Common myeloid progenitor, CD34-positive (primary cell): ENCODE measurements around the gene GFI1.

Experiments used
- CTCF ChIA-PET: fragments of 350-600 bp; sonication (Branson Sonifier 250); formaldehyde crosslinking; loops from one replicate; lab custom pipeline; 2021; ENCODE audit warnings: antibody characterized with exemption; lab: Charles Lee
- POLR2A ChIA-PET: fragments of 350-600 bp; sonication (Branson Sonifier 250); formaldehyde crosslinking; loops from one replicate; lab custom pipeline; 2021; ENCODE audit warnings: antibody characterized with exemption; lab: Charles Lee
- DNase-seq, 3 donors: peaks; one replicate each; pipeline versions ENCODE4 v3.0.0 to v3.0.0-alpha.2; 2013
- H3K27ac ChIP-seq, 2 experiments: 1 replicate in 1 of 2; 2 replicates in 1 of 2; pipeline ENCODE4 v1.7.0; 2013; ENCODE audit warnings: inconsistent platforms in 2 of 2, low read length in 2 of 2, mild to moderate bottlenecking in 2 of 2, low read depth in 1 of 2, moderate library complexity in 1 of 2; ENCODE audit not compliant: severe bottlenecking in 2 of 2, insufficient read depth in 1 of 2, poor library complexity in 1 of 2
- H3K27me3 ChIP-seq, 5 experiments: replicated peaks in 2 of 5; 1 replicate in 3 of 5; 2 replicates in 2 of 5; pipeline versions ENCODE4 v1.6.1 to v1.7.0; 2013; ENCODE audit warnings: low read length in 4 of 5, mild to moderate bottlenecking in 2 of 5, moderate library complexity in 2 of 5, inconsistent platforms in 1 of 5; ENCODE audit not compliant: insufficient read depth in 5 of 5, control insufficient read depth in 4 of 5
- H3K36me3 ChIP-seq, 4 experiments: 1 replicate in 2 of 4; 2 replicates in 2 of 4; pipeline versions ENCODE4 v1.6.1 to v1.7.0; 2013; ENCODE audit warnings: low read length in 3 of 4, control low read depth in 1 of 4, mild to moderate bottlenecking in 1 of 4; ENCODE audit not compliant: control insufficient read depth in 4 of 4, insufficient read depth in 4 of 4
- H3K4me1 ChIP-seq, 4 experiments: 1 replicate in 3 of 4; 2 replicates in 1 of 4; pipeline versions ENCODE4 v1.6.1 to v1.7.1; 2013; ENCODE audit warnings: low read length in 3 of 4, mild to moderate bottlenecking in 3 of 4, control low read depth in 1 of 4, inconsistent platforms in 1 of 4, moderate library complexity in 1 of 4; ENCODE audit not compliant: control insufficient read depth in 4 of 4, insufficient read depth in 4 of 4; ENCODE audit errors: control extremely low read depth in 1 of 4
- H3K4me3 ChIP-seq, 7 experiments: 1 replicate in 4 of 7; 2 replicates in 3 of 7; pipeline versions ENCODE4 v1.5.1 to v1.7.0; 2013; ENCODE audit warnings: mild to moderate bottlenecking in 7 of 7, low read length in 6 of 7, moderate library complexity in 6 of 7, inconsistent platforms in 2 of 7, low read depth in 2 of 7, control low read depth in 1 of 7; ENCODE audit not compliant: insufficient read depth in 4 of 7, control insufficient read depth in 1 of 7; ENCODE audit errors: extremely low read depth in 1 of 7
- H3K9me3 ChIP-seq, 5 experiments: 1 replicate in 4 of 5; 2 replicates in 1 of 5; pipeline versions ENCODE4 v1.6.1 to v1.7.1; 2013; ENCODE audit warnings: low read length in 4 of 5, mild to moderate bottlenecking in 2 of 5, inconsistent platforms in 1 of 5, low read depth in 1 of 5, moderate library complexity in 1 of 5; ENCODE audit not compliant: control insufficient read depth in 4 of 5, insufficient read depth in 2 of 5; ENCODE audit errors: control extremely low read depth in 1 of 5
- WGBS: methylation state at CpG from one replicate; pipeline ENCODE4 v1.1.5; 2013; ENCODE audit not compliant: insufficient coverage; 5-methylcytosine and 5-hydroxymethylcytosine counted together

GFI1 gene

DNA sequence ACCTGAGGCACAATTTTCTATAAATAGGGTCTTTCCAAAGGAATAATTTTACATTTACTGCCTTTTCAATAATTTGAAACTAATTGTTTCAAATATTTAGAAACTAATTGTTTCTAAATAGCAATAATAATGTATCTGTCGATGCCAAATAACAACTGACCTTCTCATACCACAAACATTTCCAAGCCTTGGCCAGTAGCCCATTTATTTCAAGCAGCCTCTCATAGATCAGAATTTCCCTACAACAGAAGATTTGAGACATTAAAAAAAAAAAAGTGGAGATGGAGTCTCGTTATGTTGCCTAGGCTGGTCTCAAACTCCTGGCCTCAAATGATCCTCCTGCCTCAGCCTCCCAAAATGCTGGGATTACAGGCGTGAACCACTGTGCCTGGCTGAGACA is 2.1 kb upstream of the GFI1 start:
- Histone ChIP-seq H3K4me1 (peaks cover 0 to 33% (median 25%) of the 10 kb centered on the region in 4 experiments), H3K4me3 (no peak overlapping the region), H3K27me3 (no peaks in the 10 kb centered on the region), H3K27ac (no peak overlapping the region), H3K36me3 (no peaks in the 10 kb centered on the region), H3K9me3 (no peaks in the 10 kb centered on the region)
- DNase-seq: no peak
- CTCF ChIA-PET: no interaction called here
- 100% methylated on average over 2 of the region's 3 CpGs for WGBS
- POLR2A ChIA-PET: interaction anchor here (0.6 to 0.7 kb wide), 3 partner anchors 188 to 296 kb away, joined by 3 read pairs; partner anchors contain the start of gene EVI5

DNA sequence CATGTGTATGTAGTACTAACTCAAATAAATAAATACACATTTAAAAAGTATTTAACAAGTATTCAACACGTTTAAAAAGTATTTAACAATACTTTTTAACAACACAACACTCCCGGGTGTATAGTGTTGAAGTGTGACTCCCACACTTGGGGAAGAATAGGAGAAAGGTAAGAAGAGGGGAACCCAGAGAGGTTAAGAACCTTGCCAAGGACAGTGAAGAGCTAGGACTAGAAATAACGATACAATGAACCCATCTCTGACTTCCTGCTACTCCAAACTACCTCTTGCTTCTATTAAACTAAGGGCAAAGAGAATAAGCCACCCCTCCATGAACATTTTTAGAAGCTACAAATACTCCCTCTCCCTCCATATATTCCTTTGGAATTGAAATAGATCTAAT is 1.7 kb upstream of the GFI1 start:
- WGBS: no CpG with 5 or more reads among the region's 3 CpGs
- H3K27ac ChIP-seq: no peak overlapping the region
- ChIA-PET CTCF (no interaction called here), POLR2A (interaction anchor here (0.6 kb wide), 1 partner anchor 194 kb away, joined by 3 read pairs; no protein-coding TSS in a partner anchor)
- no peaks in the 10 kb centered on the region for H3K27me3 ChIP-seq
- H3K36me3 ChIP-seq: no peaks in the 10 kb centered on the region
- H3K9me3 ChIP-seq: no peaks in the 10 kb centered on the region
- H3K4me3 ChIP-seq: peak overlapping the region in 1 of 7 experiments; percentile 18
- peaks cover 0 to 35% (median 29%) of the 10 kb centered on the region in 4 experiments for H3K4me1 ChIP-seq
- no peak for DNase-seq

DNA sequence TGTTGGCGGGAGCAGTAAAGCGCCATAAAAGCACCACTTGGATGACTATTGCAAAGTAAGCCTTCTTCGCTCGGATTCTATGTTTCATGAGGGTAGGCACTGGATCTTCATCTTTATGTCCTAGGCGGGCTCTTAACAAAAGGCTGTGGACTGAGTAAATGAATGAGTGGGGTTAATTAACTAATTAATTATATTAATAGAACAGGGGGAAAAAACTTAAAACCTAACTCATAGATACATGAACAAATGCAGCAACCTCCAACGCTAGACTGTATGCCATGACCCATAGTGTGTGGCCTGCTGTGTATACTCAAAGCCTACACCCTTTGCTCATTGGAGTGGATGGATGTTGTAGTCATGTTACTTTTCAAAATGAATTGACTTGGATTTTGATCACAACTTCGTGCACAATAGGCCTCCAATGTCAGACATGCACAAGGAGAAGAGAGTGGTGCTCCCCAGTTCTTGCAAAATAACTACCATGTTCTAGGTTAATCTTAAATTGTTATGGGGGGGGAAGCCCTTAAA is 417 bp upstream of the GFI1 start:
- DNase-seq: no peak
- CTCF ChIA-PET: interaction anchor here (0.6 to 0.8 kb wide), 2 partner anchors 12 to 388 kb away, joined by 3 to 4 read pairs; no protein-coding TSS in a partner anchor
- Histone ChIP-seq H3K9me3 (no peaks in the 10 kb centered on the region), H3K4me3 (peak overlapping the region; percentile 41 to 96 (median 82)), H3K4me1 (peaks cover 0 to 47% (median 41%) of the 10 kb centered on the region in 4 experiments), H3K27ac (no peak overlapping the region), H3K27me3 (peaks cover 0 to 5% (median 0%) of the 10 kb centered on the region in 5 experiments), H3K36me3 (peaks cover 0 to 8% (median 0%) of the 10 kb centered on the region in 4 experiments)
- POLR2A ChIA-PET: interaction anchor here (0.6 to 2.2 kb wide), 3 partner anchors 27 to 182 kb away, joined by 4 to 10 read pairs (median 5); no protein-coding TSS in a partner anchor
- WGBS: 100% methylated on average over 1 of the region's 7 CpGs

DNA sequence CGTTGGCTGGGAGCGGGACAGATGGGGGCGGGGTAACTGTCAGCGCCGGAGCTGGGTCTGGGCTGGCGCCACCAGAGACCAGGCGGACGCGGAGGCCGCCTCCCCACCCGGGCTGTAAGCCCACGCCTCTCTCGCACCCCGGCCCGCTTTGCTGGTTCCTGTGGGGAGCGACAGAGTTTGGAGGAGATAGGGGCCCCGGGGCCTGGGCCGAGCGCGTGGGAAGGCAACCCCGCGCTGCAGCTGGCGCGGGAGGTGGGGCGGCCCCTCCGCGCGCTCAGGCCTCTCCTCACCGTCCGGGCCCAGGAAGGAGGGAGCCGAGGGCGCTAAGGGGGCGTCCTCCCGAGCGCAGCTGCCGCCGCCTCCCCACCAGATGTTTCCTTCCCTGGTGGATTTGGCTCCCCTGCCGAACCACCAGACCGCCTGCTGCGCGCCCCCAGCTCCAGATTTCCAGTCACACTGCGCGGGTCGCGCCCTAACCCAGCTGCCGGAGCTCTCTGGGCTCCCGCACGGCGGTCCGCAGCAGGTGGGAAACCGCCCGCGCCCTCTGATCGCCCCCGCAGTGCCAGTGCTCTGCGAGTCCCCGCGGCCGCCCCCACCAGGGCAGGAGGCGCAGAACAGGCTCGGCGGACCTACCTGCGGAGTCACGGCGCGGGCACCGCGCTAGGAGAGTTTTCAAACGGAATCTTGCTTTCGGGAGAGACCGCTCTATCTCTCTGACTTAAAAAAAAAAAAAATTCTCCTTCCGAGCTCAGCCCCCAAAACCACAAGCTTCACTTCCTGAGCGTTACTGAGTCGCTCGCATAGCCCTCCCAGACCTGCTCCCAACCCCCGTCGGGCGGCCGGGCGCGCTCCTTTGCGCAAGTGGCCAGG is 1.1 kb downstream of the GFI1 start:
- no peaks in the 10 kb centered on the region for H3K9me3 ChIP-seq
- ChIA-PET CTCF (interaction anchor here (0.6 to 3.0 kb wide), 11 partner anchors 9 to 185 kb away, joined by 3 to 16 read pairs (median 3); no protein-coding TSS in a partner anchor), POLR2A (interaction anchor here (0.6 to 2.2 kb wide), 9 partner anchors 10 to 1081 kb away, joined by 3 to 10 read pairs (median 4); partner anchors contain the start of gene HFM1)
- 0% methylated on average over 54 of the region's 82 CpGs for WGBS
- H3K4me1 ChIP-seq: peaks cover 0 to 57% (median 49%) of the 10 kb centered on the region in 4 experiments
- peaks cover 0 to 5% (median 0%) of the 10 kb centered on the region in 5 experiments for H3K27me3 ChIP-seq
- peak; percentile 70 to 93 (median 89) for DNase-seq
- H3K36me3 ChIP-seq: peaks cover 0 to 24% (median 0%) of the 10 kb centered on the region in 4 experiments
- peak overlapping the region; percentile 42 to 96 (median 82) for H3K4me3 ChIP-seq
- H3K27ac ChIP-seq: peak overlapping the region in 1 of 2 experiments; percentile 64

DNA sequence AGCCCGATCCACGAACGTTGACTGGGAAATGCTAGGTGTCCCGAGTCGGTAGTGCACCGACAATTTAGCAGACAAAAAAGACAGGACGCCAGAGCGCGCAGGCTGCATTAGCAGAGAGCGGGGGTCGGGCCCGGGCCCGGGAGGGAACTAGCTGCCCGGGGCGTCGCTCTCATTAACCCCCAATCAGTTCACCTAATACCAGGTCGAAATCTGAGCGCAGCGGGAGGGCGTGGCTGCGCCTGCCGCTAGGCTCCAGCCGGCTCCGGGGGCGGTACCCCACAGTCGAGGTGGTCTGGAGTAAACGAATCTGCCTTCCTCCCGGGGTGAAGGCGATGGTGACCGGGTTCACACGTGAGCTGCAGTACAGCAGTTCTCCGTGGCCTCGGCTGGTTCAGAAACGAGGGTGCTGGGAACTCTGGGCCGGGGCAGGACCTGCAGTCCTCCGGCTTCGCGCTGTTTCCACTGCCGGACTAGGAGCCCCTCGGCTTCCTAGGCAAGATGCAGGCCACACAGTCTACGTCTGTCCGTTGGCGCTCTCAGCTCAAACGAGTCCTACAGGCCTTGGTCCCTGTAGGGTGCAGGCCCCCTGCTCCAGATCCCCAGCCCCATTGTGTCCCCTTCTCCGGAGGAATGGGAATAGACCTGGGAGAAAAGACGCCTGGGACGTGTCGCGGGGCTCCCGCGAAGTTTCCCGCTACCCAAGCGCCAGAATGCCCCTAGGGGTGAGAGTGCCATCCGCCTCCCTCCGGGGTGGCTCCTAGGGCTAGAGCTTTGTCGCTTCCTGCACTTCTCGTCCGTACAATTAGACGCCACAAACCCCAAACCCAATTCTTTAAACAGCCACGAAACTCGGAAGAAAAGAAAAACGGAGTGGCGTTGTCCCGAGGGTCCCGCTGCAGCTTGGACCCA is 2.0 kb downstream of the GFI1 start:
- Histone ChIP-seq H3K4me1 (peaks cover 0 to 65% (median 49%) of the 10 kb centered on the region in 4 experiments), H3K4me3 (peak overlapping the region; percentile 42 to 96 (median 82)), H3K36me3 (peaks cover 0 to 33% (median 6%) of the 10 kb centered on the region in 4 experiments), H3K9me3 (no peaks in the 10 kb centered on the region), H3K27me3 (peaks cover 0 to 5% (median 0%) of the 10 kb centered on the region in 5 experiments), H3K27ac (peak overlapping the region in 1 of 2 experiments; percentile 64)
- POLR2A ChIA-PET: interaction anchor here (0.6 to 1.7 kb wide), 6 partner anchors 10 to 1081 kb away, joined by 3 to 6 read pairs (median 4); partner anchors contain the start of gene HFM1
- CTCF ChIA-PET: interaction anchor here (0.7 to 3.4 kb wide), 12 partner anchors 8 to 184 kb away, joined by 3 to 16 read pairs (median 3); no protein-coding TSS in a partner anchor
- under 1% methylated on average over 52 of the region's 65 CpGs for WGBS
- DNase-seq: peak in 2 of 3 donors; percentile 65 to 71
